Measurements from ENCODE around the gene LCN10. TPM values are rescaled to one million over a fixed set of nuclear protein-coding genes. Genes with fewer than 3 reads are reported as not detected.

LCN10 gene
- polyA plus RNA-seq, 2 of the 4 experiments (the other 2 are of a cell fraction): not detected

DNA sequence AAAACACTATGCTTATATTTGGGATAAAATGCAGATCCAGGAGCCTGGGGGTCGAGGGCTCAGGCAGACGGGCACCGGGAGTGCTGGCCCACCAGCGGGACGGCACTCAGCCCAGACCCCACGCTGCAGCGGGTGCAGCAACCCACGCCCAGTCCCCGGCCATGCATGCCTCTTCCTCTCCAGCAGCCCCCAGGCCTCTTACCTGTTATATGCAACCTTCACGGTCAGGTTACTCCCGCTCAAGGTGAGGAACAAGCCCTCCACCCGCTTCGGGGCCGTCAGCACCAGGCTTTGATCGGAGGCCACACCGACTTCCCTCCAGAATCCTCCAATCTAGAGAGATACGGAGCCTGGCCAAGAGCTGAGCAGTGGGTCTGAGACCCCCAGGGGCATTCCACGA, 14.1 kb upstream of the LCN10 start:
- H3K4me1 ChIP-seq: peaks cover 4% of the 10 kb centered on the region; the same call in 1 of the 3 replicates
- TF ChIP-seq FOXS1 (CRISPR knock-in tag; IDR thresholded peaks at IDR 0.05) (no peak), HOXB13 (CRISPR knock-in tag; IDR thresholded peaks at IDR 0.05; ENCODE audit: low read depth) (no peak), NPAS2 (CRISPR knock-in tag; IDR thresholded peaks at IDR 0.05; ENCODE audit: borderline replicate concordance) (no peak), TFCP2L1 (CRISPR knock-in tag; IDR thresholded peaks at IDR 0.05) (no peak), RAD21 (conservative IDR thresholded peaks at IDR 0.05 in 1 of 2, IDR thresholded peaks at IDR 0.05 in 1 of 2) (no peak)
- TF ChIP-seq, protein P1, sequence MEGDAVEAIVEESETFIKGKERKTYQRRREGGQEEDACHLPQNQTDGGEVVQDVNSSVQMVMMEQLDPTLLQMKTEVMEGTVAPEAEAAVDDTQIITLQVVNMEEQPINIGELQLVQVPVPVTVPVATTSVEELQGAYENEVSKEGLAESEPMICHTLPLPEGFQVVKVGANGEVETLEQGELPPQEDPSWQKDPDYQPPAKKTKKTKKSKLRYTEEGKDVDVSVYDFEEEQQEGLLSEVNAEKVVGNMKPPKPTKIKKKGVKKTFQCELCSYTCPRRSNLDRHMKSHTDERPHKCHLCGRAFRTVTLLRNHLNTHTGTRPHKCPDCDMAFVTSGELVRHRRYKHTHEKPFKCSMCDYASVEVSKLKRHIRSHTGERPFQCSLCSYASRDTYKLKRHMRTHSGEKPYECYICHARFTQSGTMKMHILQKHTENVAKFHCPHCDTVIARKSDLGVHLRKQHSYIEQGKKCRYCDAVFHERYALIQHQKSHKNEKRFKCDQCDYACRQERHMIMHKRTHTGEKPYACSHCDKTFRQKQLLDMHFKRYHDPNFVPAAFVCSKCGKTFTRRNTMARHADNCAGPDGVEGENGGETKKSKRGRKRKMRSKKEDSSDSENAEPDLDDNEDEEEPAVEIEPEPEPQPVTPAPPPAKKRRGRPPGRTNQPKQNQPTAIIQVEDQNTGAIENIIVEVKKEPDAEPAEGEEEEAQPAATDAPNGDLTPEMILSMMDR (IDR thresholded peaks at IDR 0.05): no peak
- TF ChIP-seq, protein P2, sequence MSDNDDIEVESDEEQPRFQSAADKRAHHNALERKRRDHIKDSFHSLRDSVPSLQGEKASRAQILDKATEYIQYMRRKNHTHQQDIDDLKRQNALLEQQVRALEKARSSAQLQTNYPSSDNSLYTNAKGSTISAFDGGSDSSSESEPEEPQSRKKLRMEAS (IDR thresholded peaks at IDR 0.05): no peak
- TF ChIP-seq, protein P3, sequence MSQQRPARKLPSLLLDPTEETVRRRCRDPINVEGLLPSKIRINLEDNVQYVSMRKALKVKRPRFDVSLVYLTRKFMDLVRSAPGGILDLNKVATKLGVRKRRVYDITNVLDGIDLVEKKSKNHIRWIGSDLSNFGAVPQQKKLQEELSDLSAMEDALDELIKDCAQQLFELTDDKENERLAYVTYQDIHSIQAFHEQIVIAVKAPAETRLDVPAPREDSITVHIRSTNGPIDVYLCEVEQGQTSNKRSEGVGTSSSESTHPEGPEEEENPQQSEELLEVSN (IDR thresholded peaks at IDR 0.05; ENCODE audit: borderline replicate concordance, low read depth): no peak
- TF ChIP-seq, protein P4, sequence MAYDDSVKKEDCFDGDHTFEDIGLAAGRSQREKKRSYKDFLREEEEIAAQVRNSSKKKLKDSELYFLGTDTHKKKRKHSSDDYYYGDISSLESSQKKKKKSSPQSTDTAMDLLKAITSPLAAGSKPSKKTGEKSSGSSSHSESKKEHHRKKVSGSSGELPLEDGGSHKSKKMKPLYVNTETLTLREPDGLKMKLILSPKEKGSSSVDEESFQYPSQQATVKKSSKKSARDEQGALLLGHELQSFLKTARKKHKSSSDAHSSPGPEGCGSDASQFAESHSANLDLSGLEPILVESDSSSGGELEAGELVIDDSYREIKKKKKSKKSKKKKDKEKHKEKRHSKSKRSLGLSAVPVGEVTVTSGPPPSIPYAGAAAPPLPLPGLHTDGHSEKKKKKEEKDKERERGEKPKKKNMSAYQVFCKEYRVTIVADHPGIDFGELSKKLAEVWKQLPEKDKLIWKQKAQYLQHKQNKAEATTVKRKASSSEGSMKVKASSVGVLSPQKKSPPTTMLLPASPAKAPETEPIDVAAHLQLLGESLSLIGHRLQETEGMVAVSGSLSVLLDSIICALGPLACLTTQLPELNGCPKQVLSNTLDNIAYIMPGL (CRISPR knock-in tag; IDR thresholded peaks at IDR 0.05; ENCODE audit: borderline replicate concordance): no peak
- ATAC-seq (no peak), FAIRE-seq (no peak), DNase-seq (ENCODE audit: low read depth in 1 of 2, low spot score in 1 of 2) (no peak)
- no peak overlapping the region for H3K4me3 ChIP-seq
- H3K27ac ChIP-seq: no peak overlapping the region
- POLR2A ChIA-PET: no interaction called here
- H3K4me2 ChIP-seq: no peak overlapping the region
- WGBS (ENCODE audit: missing lambda C conversion rate): 83% methylated on average over 18 of the region's 18 CpGs
- CTCF ChIA-PET: interaction anchor here (0.8 to 28.0 kb wide), 5 partner anchors 10 to 308 kb away, joined by 3 to 625 read pairs (median 42); partner anchors contain the start of genes LCN10, LCN6 and TMEM141
- H3K9me3 ChIP-seq: peaks cover 5% of the 10 kb centered on the region

DNA sequence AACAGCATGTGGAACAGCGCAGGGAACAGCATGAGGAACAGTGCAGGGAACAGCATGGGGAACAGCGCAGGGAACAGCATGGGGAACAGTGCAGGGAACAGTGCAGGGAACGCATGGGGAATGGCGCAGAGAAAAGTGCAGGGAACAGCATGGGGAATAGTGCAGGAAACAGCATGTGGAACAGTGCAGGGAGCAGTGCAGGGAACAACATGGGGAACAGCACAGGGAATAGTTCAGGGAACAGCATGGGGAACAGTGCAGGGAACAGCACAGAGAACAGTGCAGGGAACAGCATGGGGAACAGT, 13.3 kb upstream of the LCN10 start:
- ATAC-seq: no peak
- ChIA-PET CTCF (interaction anchor here (28.0 kb wide), 1 partner anchor 22 kb away, joined by 625 read pairs; the partner anchor contains the start of gene TMEM141), POLR2A (no interaction called here)
- Histone ChIP-seq H3K4me1 (peaks cover 2% of the 10 kb centered on the region; the same call in 1 of the 3 replicates), H3K27ac (no peak overlapping the region), H3K4me2 (no peak overlapping the region), H3K9me3 (peaks cover 13% of the 10 kb centered on the region), H3K4me3 (no peak overlapping the region)
- FAIRE-seq: no peak
- 97% methylated on average over 4 of the region's 4 CpGs for WGBS (ENCODE audit: missing lambda C conversion rate)
- TF ChIP-seq EP300 (IDR thresholded peaks at IDR 0.05) (no peak), HOXB13 (CRISPR knock-in tag; IDR thresholded peaks at IDR 0.05; ENCODE audit: low read depth) (no peak), MAFK (IDR thresholded peaks at IDR 0.05; ENCODE audit: partially characterized antibody) (no peak), CBX2 (IDR thresholded peaks at IDR 0.05; ENCODE audit: borderline replicate concordance, low read depth) (no peak), FOXS1 (CRISPR knock-in tag; IDR thresholded peaks at IDR 0.05) (no peak), FOSL2 (IDR thresholded peaks at IDR 0.05) (no peak), FOSL2 (CRISPR knock-in tag; IDR thresholded peaks at IDR 0.05) (no peak), CHD4 (IDR thresholded peaks at IDR 0.05; ENCODE audit: borderline replicate concordance) (no peak), RNF2 (IDR thresholded peaks at IDR 0.05; ENCODE audit: borderline replicate concordance, low read depth) (no peak), POLR2AphosphoS2 (conservative IDR thresholded peaks at IDR 0.05; ENCODE audit: low read length) (no peak), SMC3 (IDR thresholded peaks at IDR 0.05) (no peak), RCOR1 (IDR thresholded peaks at IDR 0.05; ENCODE audit: low read depth, low read length) (no peak), GATA3 (IDR thresholded peaks at IDR 0.05; ENCODE audit: borderline replicate concordance) (no peak), MYC (IDR thresholded peaks at IDR 0.05; ENCODE audit: borderline replicate concordance, low read length) (no peak), NR3C1 (IDR thresholded peaks at IDR 0.05) (no peak), HOXB5 (CRISPR knock-in tag; IDR thresholded peaks at IDR 0.05) (no peak), EHF (CRISPR knock-in tag; IDR thresholded peaks at IDR 0.05) (no peak)
- TF ChIP-seq, protein P5, sequence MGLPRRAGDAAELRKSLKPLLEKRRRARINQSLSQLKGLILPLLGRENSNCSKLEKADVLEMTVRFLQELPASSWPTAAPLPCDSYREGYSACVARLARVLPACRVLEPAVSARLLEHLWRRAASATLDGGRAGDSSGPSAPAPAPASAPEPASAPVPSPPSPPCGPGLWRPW (IDR thresholded peaks at IDR 0.05): no peak
- TF ChIP-seq, protein P6, sequence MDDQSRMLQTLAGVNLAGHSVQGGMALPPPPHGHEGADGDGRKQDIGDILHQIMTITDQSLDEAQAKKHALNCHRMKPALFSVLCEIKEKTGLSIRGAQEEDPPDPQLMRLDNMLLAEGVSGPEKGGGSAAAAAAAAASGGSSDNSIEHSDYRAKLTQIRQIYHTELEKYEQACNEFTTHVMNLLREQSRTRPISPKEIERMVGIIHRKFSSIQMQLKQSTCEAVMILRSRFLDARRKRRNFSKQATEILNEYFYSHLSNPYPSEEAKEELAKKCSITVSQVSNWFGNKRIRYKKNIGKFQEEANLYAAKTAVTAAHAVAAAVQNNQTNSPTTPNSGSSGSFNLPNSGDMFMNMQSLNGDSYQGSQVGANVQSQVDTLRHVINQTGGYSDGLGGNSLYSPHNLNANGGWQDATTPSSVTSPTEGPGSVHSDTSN (IDR thresholded peaks at IDR 0.05): no peak
- TF ChIP-seq, protein P3 (IDR thresholded peaks at IDR 0.05; ENCODE audit: borderline replicate concordance, low read depth): no peak
- TF ChIP-seq, protein P7, sequence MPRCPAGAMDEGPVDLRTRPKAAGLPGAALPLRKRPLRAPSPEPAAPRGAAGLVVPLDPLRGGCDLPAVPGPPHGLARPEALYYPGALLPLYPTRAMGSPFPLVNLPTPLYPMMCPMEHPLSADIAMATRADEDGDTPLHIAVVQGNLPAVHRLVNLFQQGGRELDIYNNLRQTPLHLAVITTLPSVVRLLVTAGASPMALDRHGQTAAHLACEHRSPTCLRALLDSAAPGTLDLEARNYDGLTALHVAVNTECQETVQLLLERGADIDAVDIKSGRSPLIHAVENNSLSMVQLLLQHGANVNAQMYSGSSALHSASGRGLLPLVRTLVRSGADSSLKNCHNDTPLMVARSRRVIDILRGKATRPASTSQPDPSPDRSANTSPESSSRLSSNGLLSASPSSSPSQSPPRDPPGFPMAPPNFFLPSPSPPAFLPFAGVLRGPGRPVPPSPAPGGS (IDR thresholded peaks at IDR 0.05): no peak
- no peak for DNase-seq (ENCODE audit: low read depth in 1 of 2, low spot score in 1 of 2)

Data from A549 (cell line).